Right atrium auricular region (tissue), 2 donors: ENCODE data around the gene PMEPA1. TPM values are rescaled to one million over a fixed set of nuclear protein-coding genes. Genes with fewer than 3 reads are reported as not detected.

Experiments
- DNase-seq: peaks from one replicate; pipeline ENCODE4 v3.0.0-alpha.2; 2019; ENCODE audit warnings: low spot score
- H3K27ac ChIP-seq, 2 donors: fragments of 200-600 bp; sonication (generic); 1 replicate in 1 of 2; 2 replicates in 1 of 2; pipeline ENCODE4 v1.5.1; 2016 to 2019
- H3K27me3 ChIP-seq, 2 donors: fragments of 200-600 bp; sonication (generic); one replicate each; pipeline versions ENCODE4 v1.5.1 to v1.6.0; 2017 to 2019
- H3K36me3 ChIP-seq: fragments of 200-600 bp; sonication (generic); one replicate; pipeline ENCODE4 v1.5.1; 2016
- H3K4me1 ChIP-seq, 2 donors: fragments of 200-600 bp; sonication (generic); one replicate each; pipeline versions ENCODE4 v1.5.1 to v1.6.0; 2017 to 2019
- H3K4me3 ChIP-seq, 2 donors: fragments of 200-600 bp; sonication (generic); 1 replicate in 1 of 2; 2 replicates in 1 of 2; pipeline ENCODE4 v1.5.1; 2017 to 2019; ENCODE audit warnings: mild to moderate bottlenecking in 1 of 2, moderate library complexity in 1 of 2
- H3K9me3 ChIP-seq, 2 donors: fragments of 200-600 bp; sonication (generic); one replicate each; pipeline ENCODE4 v1.5.1; 2019
- CTCF ChIP-seq, 2 donors: fragments of 200-600 bp; sonication (generic); IDR thresholded peaks; one replicate each; pipeline ENCODE4 v1.5.1; 2019; ENCODE audit warnings: antibody characterized with exemption in 2 of 2
- total RNA-seq, 2 donors: library from RNA; depleted of rRNA; stranded (reverse); fragments of >200 nt; gene quantifications; one replicate each; pipeline ENCODE4 v1.1.0, GENCODE V29; 2016

PMEPA1 gene
- total RNA-seq, 2 donors from 2014 or later = 12.5 to 16.7 TPM

GRCh38 chr20:57696401-57696961, 13.3 kb downstream of the PMEPA1 start:
- no peak overlapping the region for H3K27ac ChIP-seq
- H3K4me3 ChIP-seq = no peak overlapping the region
- no peak for DNase-seq
- H3K27me3 ChIP-seq = no peaks in the 10 kb centered on the region
- H3K9me3 ChIP-seq = no peaks in the 10 kb centered on the region
- H3K4me1 ChIP-seq = peaks cover 0 to 58% of the 10 kb centered on the region in 2 donors
- TF ChIP-seq CTCF (IDR thresholded peaks at IDR 0.05) = no peak
- H3K36me3 ChIP-seq = no peaks in the 10 kb centered on the region

- H3K36me3 ChIP-seq = no peaks in the 10 kb centered on the region
- H3K4me3 ChIP-seq = no peak overlapping the region
- no peak overlapping the region for H3K27ac ChIP-seq
- no peaks in the 10 kb centered on the region for H3K27me3 ChIP-seq
- no peak for TF ChIP-seq CTCF (IDR thresholded peaks at IDR 0.05)
- no peak for DNase-seq
- H3K9me3 ChIP-seq = no peaks in the 10 kb centered on the region
- H3K4me1 ChIP-seq = peaks cover 0 to 63% of the 10 kb centered on the region in 2 donors
These were observed 13.9 kb downstream of the PMEPA1 start for GRCh38 chr20:57695940-57696339.

GRCh38 chr20:57695012-57695411, 14.8 kb downstream of the PMEPA1 start:
- Histone ChIP-seq H3K27ac (no peak overlapping the region), H3K27me3 (no peaks in the 10 kb centered on the region), H3K4me3 (no peak overlapping the region), H3K36me3 (no peaks in the 10 kb centered on the region), H3K9me3 (no peaks in the 10 kb centered on the region), H3K4me1 (peaks cover 0 to 73% of the 10 kb centered on the region in 2 donors)
- TF ChIP-seq CTCF (IDR thresholded peaks at IDR 0.05) = no peak
- no peak for DNase-seq

GRCh38 chr20:57694481-57694880, 15.3 kb downstream of the PMEPA1 start:
- TF ChIP-seq CTCF (IDR thresholded peaks at IDR 0.05) = no peak
- no peaks in the 10 kb centered on the region for H3K9me3 ChIP-seq
- H3K4me3 ChIP-seq = no peak overlapping the region
- H3K27ac ChIP-seq = no peak overlapping the region
- no peak for DNase-seq
- peaks cover 0 to 78% of the 10 kb centered on the region in 2 donors for H3K4me1 ChIP-seq
- no peaks in the 10 kb centered on the region for H3K27me3 ChIP-seq
- H3K36me3 ChIP-seq = no peaks in the 10 kb centered on the region

- Histone ChIP-seq H3K4me1 (peaks cover 0 to 79% of the 10 kb centered on the region in 2 donors), H3K4me3 (no peak overlapping the region), H3K27me3 (no peaks in the 10 kb centered on the region), H3K27ac (no peak overlapping the region), H3K9me3 (no peaks in the 10 kb centered on the region), H3K36me3 (no peaks in the 10 kb centered on the region)
- DNase-seq = no peak
- TF ChIP-seq CTCF (IDR thresholded peaks at IDR 0.05) = no peak
These were observed 16.0 kb downstream of the PMEPA1 start for GRCh38 chr20:57693670-57694329.
